Keratinocyte (primary cell): ENCODE results near the gene C16orf54. TPM values are rescaled to one million over a fixed set of nuclear protein-coding genes. Genes with fewer than 3 reads are reported as not detected.
"Not testable (repeated sequence)": the region's sequence is repeated elsewhere in the genome, so short reads cannot be mapped to it uniquely, and the experiment has no call there.

Experiments
- DNase-seq: peaks from one replicate; pipeline ENCODE4 v3.0.0-alpha.2; 2011; ENCODE audit warnings: low read depth, missing footprints, low spot score
- FAIRE-seq: peaks from 2 replicates; lab custom pipeline; 2011; peaks lifted over from hg19 to GRCh38; lab: Jason Lieb, UNC
- H2AFZ ChIP-seq: 2 replicates; pipeline ENCODE4 v1.6.0; 2012; ENCODE audit warnings: low read length, control low read depth, inconsistent platforms; ENCODE audit not compliant: control insufficient read depth
- H3K27ac ChIP-seq: 2 replicates; pipeline ENCODE4 v1.5.1; 2011; ENCODE audit warnings: low read length; ENCODE audit not compliant: control insufficient read depth, insufficient read depth
- H3K27me3 ChIP-seq: 3 replicates; pipeline ENCODE4 v1.6.0; 2011; ENCODE audit warnings: low read length; ENCODE audit not compliant: control insufficient read depth, insufficient read depth; ENCODE audit errors: extremely low read depth
- H3K36me3 ChIP-seq, 2 experiments: 2 replicates in 1 of 2; 3 replicates in 1 of 2; pipeline ENCODE4 v1.5.1; 2011; ENCODE audit warnings: low read length in 2 of 2, mild to moderate bottlenecking in 1 of 2; ENCODE audit not compliant: control insufficient read depth in 2 of 2, insufficient read depth in 2 of 2; ENCODE audit errors: extremely low read depth in 1 of 2
- H3K4me1 ChIP-seq: 3 replicates; pipeline ENCODE4 v1.5.1; 2011; ENCODE audit warnings: low read length; ENCODE audit not compliant: control insufficient read depth, insufficient read depth; ENCODE audit errors: extremely low read depth
- H3K4me2 ChIP-seq: 3 replicates; pipeline ENCODE4 v1.6.0; 2011; ENCODE audit warnings: low read depth, low read length; ENCODE audit not compliant: control insufficient read depth, insufficient read depth; ENCODE audit errors: extremely low read depth
- H3K4me3 ChIP-seq, 3 experiments: fragments of 200-600 bp in 1 of 3; sonication (generic) in 1 of 3; 2 replicates in 2 of 3; 3 replicates in 1 of 3; pipeline ENCODE4 v1.5.1; 2011 to 2016; ENCODE audit warnings: low read length in 3 of 3, mild to moderate bottlenecking in 3 of 3, control low read depth in 2 of 3, inconsistent platforms in 1 of 3, low read depth in 1 of 3, mixed read lengths in 1 of 3, mixed run types in 1 of 3, moderate library complexity in 1 of 3; ENCODE audit not compliant: control insufficient read depth in 2 of 3, insufficient read depth in 2 of 3; ENCODE audit errors: extremely low read depth in 1 of 3
- H3K79me2 ChIP-seq: 2 replicates; pipeline ENCODE4 v1.6.0; 2012; ENCODE audit warnings: low read length; ENCODE audit not compliant: control insufficient read depth, insufficient read depth
- H3K9ac ChIP-seq: 3 replicates; pipeline ENCODE4 v1.6.0; 2011; ENCODE audit warnings: low read length; ENCODE audit not compliant: control insufficient read depth, insufficient read depth; ENCODE audit errors: extremely low read depth
- H3K9me1 ChIP-seq: 3 replicates; pipeline ENCODE4 v1.6.0; 2011; ENCODE audit warnings: low read length; ENCODE audit not compliant: control insufficient read depth, insufficient read depth; ENCODE audit errors: extremely low read depth
- H3K9me3 ChIP-seq: 2 replicates; pipeline ENCODE4 v1.5.1; 2012; ENCODE audit warnings: low read depth, low read length; ENCODE audit not compliant: control insufficient read depth
- H4K20me1 ChIP-seq: 3 replicates; pipeline ENCODE4 v1.6.0; 2011; ENCODE audit warnings: low read length; ENCODE audit not compliant: control insufficient read depth, insufficient read depth; ENCODE audit errors: extremely low read depth
- CTCF ChIP-seq, 3 experiments: IDR thresholded peaks in 1 of 3; conservative IDR thresholded peaks in 1 of 3; optimal IDR thresholded peaks in 1 of 3; 2 replicates in 2 of 3; 3 replicates in 1 of 3; pipeline versions ENCODE3 to v1.5.1; 2011; ENCODE audit warnings: low read length in 3 of 3, mild to moderate bottlenecking in 3 of 3, moderate library complexity in 2 of 3, control low read depth in 1 of 3, inconsistent platforms in 1 of 3; ENCODE audit not compliant: insufficient read depth in 2 of 3; ENCODE audit errors: extremely low read depth in 1 of 3
- EZH2 ChIP-seq: IDR thresholded peaks from one replicate; pipeline ENCODE4 v1.6.1; 2012; ENCODE audit warnings: inconsistent platforms, mild to moderate bottlenecking, low read length, moderate library complexity
- dilution Hi-C: fragments of 300-500 bp; cut with MboI; formaldehyde crosslinking; loops from one replicate; pipeline ENCODE4 v1.7.0; 2020; ENCODE audit warnings: low sequenced_read_pairs; ENCODE audit not compliant: extremely low pct_ligation_motif_present
- polyA plus RNA-seq, 5 experiments: library from polyadenylated mRNA; depleted of rRNA in 3 of 5; stranded (reverse) in 3 of 5; stranded (forward) in 1 of 5; unstranded in 1 of 5; fragments of >200 nt; gene quantifications; 1 replicate in 1 of 5; 2 replicates in 3 of 5; 3 replicates in 1 of 5; pipeline versions ENCODE4 v1.2.1 to v1.2.3, GENCODE V29; 2011 to 2012; ENCODE audit warnings: missing spikeins in 2 of 5, low read depth in 1 of 5, low replicate concordance in 1 of 5

C16orf54 gene
- polyA plus RNA-seq, 1 donor (not counting 4 experiments of a cell fraction or from before 2014, with no cell fraction given), result not detected

- Histone ChIP-seq H3K36me3 (no peaks in the 10 kb centered on the region), H3K4me3 (no peak overlapping the region), H4K20me1 (no peaks in the 10 kb centered on the region), H3K9ac (no peak overlapping the region), H3K27ac (no peak overlapping the region), H3K4me1 (no peaks in the 10 kb centered on the region), H3K79me2 (no peaks in the 10 kb centered on the region), H3K9me1 (no peaks in the 10 kb centered on the region), H3K9me3 (no peaks in the 10 kb centered on the region), H3K27me3 (no peaks in the 10 kb centered on the region), H3K4me2 (no peak overlapping the region), H2AFZ (no peak overlapping the region)
- DNase-seq, result no peak
- FAIRE-seq, result no peak
- dilution Hi-C loops, result no loop called here
- TF ChIP-seq CTCF (optimal IDR thresholded peaks at IDR 0.05 in 1 of 3, IDR thresholded peaks at IDR 0.05 in 1 of 3, conservative IDR thresholded peaks at IDR 0.05 in 1 of 3; ENCODE audit: extremely low read depth in 1 of 3, insufficient read depth in 2 of 3, low read length in 3 of 3) (no peak), EZH2 (no peak)
Measured at GRCh38 chr16:29742683-29743275, 3.0 kb downstream of the C16orf54 start.

GRCh38 chr16:29740630-29741015, 5.2 kb downstream of the C16orf54 start:
- H2AFZ ChIP-seq, H3K9me3 ChIP-seq, H3K79me2 ChIP-seq, H3K4me2 ChIP-seq, H4K20me1 ChIP-seq, H3K36me3 ChIP-seq, FAIRE-seq, H3K9ac ChIP-seq, H3K9me1 ChIP-seq, dilution Hi-C loops, H3K4me3 ChIP-seq, H3K27me3 ChIP-seq, H3K4me1 ChIP-seq, H3K27ac ChIP-seq, DNase-seq: not testable (repeated sequence)

- H3K4me2 ChIP-seq, DNase-seq, H3K4me1 ChIP-seq, H3K9me3 ChIP-seq, dilution Hi-C loops, H3K9me1 ChIP-seq, H3K36me3 ChIP-seq, H3K9ac ChIP-seq, H3K27me3 ChIP-seq, FAIRE-seq, H3K4me3 ChIP-seq, H2AFZ ChIP-seq, H4K20me1 ChIP-seq, H3K79me2 ChIP-seq, H3K27ac ChIP-seq: not testable (repeated sequence)
Measured at GRCh38 chr16:29739927-29740629, 5.7 kb downstream of the C16orf54 start.
